Activated T-cell treated with anti-CD3 and anti-CD28 coated beads for 24 hours (primary cell): ENCODE data around the gene ABCD3.
"Not testable (repeated sequence)": the region's sequence is repeated elsewhere in the genome, so short reads cannot be mapped to it uniquely, and the experiment has no call there.

Experiments
- DNase-seq: peaks from one replicate; pipeline ENCODE4 v3.0.0-alpha.2; 2020; ENCODE audit warnings: low read depth

Gene ABCD3

GRCh38 chr1:94550800-94551241 lies 132.6 kb downstream of the ABCD3 start:
- no peak for DNase-seq

- DNase-seq: no peak
These were observed 133.3 kb downstream of the ABCD3 start for GRCh38 chr1:94551449-94551848.

- DNase-seq: no peak
These were observed 133.9 kb downstream of the ABCD3 start for GRCh38 chr1:94552071-94552586.

GRCh38 chr1:94553323-94553730 lies 135.1 kb downstream of the ABCD3 start:
- no peak for DNase-seq

- DNase-seq: no peak
These were observed 135.7 kb downstream of the ABCD3 start for GRCh38 chr1:94553931-94554330.

GRCh38 chr1:94554580-94554979 lies 136.4 kb downstream of the ABCD3 start:
- no peak for DNase-seq

GRCh38 chr1:94555091-94555490 lies 136.9 kb downstream of the ABCD3 start:
- DNase-seq: no peak

- DNase-seq: no peak
These were observed 141.7 kb downstream of the ABCD3 start for GRCh38 chr1:94559921-94560320.

- DNase-seq: no peak
These were observed 142.1 kb downstream of the ABCD3 start for GRCh38 chr1:94560333-94560732.

GRCh38 chr1:94562519-94563260 lies 144.5 kb downstream of the ABCD3 start:
- no peak for DNase-seq

- no peak for DNase-seq
These were observed 147.7 kb downstream of the ABCD3 start for GRCh38 chr1:94565901-94566300.

- DNase-seq: not testable (repeated sequence)
These were observed 148.2 kb downstream of the ABCD3 start for GRCh38 chr1:94566436-94566835.

- not testable (repeated sequence) for DNase-seq
These were observed 149.9 kb downstream of the ABCD3 start for GRCh38 chr1:94567975-94568607.
